ENCODE data around the gene FBXL20. TPM values are rescaled to one million over a fixed set of nuclear protein-coding genes. Genes with fewer than 3 reads are reported as not detected.
A peak's percentile ranks its signal among the peaks of the same experiment; 100 is the strongest.

Gene FBXL20
- total and polyA plus RNA-seq, 10 of the 15 experiments (the other 5 are each of a cell fraction or from before 2014, with no cell fraction given): 1.2 to 8.3 (median 4.4) TPM

GRCh38 chr17:39277110-39277509, 124.3 kb downstream of the FBXL20 start:
- no TSS peak for BruUV-seq (replicated peaks)
- H3K36me3 ChIP-seq (ENCODE audit: control insufficient read depth in 2 of 2, insufficient read depth in 2 of 2, low read length in 1 of 2): no peaks in the 10 kb centered on the region; a peak in 1 of 4 replicates
- no peaks in the 10 kb centered on the region for H3K79me2 ChIP-seq (ENCODE audit: control insufficient read depth, insufficient read depth, low read length)
- TF ChIP-seq SP1 (IDR thresholded peaks at IDR 0.05; ENCODE audit: low read depth, low read length): no peak
- no peak for TF ChIP-seq E2F4 (IDR thresholded peaks at IDR 0.05; ENCODE audit: low read depth, low read length)
- no peak for TF ChIP-seq IKZF2 (IDR thresholded peaks at IDR 0.05)
- TF ChIP-seq SREBF2 (IDR thresholded peaks at IDR 0.05; ENCODE audit: low read length): no peak
- TF ChIP-seq JUNB (IDR thresholded peaks at IDR 0.05): no peak
- no peak for TF ChIP-seq TCF3 (IDR thresholded peaks at IDR 0.05; ENCODE audit: borderline replicate concordance, insufficient read depth, low read depth, low read length)
- no peak for TF ChIP-seq SIX5 (IDR thresholded peaks at IDR 0.05; ENCODE audit: low read depth, low read length, severe bottlenecking)
- TF ChIP-seq CREM (IDR thresholded peaks at IDR 0.05; ENCODE audit: low read depth): no peak
- TF ChIP-seq USF2 (IDR thresholded peaks at IDR 0.05; ENCODE audit: borderline replicate concordance, low read depth, low read length): no peak
- TF ChIP-seq JUND (IDR thresholded peaks at IDR 0.05; ENCODE audit: low read depth, low read length): no peak
- no peak for TF ChIP-seq POLR2A (IDR thresholded peaks at IDR 0.05; ENCODE audit: low read depth, low read length)
- TF ChIP-seq ASH2L (IDR thresholded peaks at IDR 0.05; ENCODE audit: borderline replicate concordance, low read depth): no peak
- no peak for TF ChIP-seq ZNF217 (IDR thresholded peaks at IDR 0.05)
- no peak for TF ChIP-seq TBL1XR1 (IDR thresholded peaks at IDR 0.05; ENCODE audit: low read depth, low read length)
- no peak for TF ChIP-seq MEF2A (IDR thresholded peaks at IDR 0.05; ENCODE audit: insufficient read depth, low read depth, low read length)
- peak overlapping the region; percentile 41 for H2AFZ ChIP-seq (ENCODE audit: control insufficient read depth, low read depth, low read length)
- H3K4me2 ChIP-seq (ENCODE audit: control insufficient read depth, insufficient read depth): no peak overlapping the region
- FAIRE-seq (no peak), DNase-seq (ENCODE audit: low read depth, low spot score) (peak; percentile 12), ATAC-seq (peak; percentile 71)
- H3K27ac ChIP-seq (ENCODE audit: control insufficient read depth, insufficient read depth): no peak overlapping the region
- H3K4me1 ChIP-seq (ENCODE audit: control insufficient read depth, insufficient read depth, low read length): no peaks in the 10 kb centered on the region
- CTCF ChIA-PET: interaction anchor here (1.8 kb wide), 1 partner anchor 32 kb away, joined by 5 read pairs; no protein-coding TSS in a partner anchor
- no peak overlapping the region for H3K4me3 ChIP-seq
- RAD21 ChIA-PET (ENCODE audit: unreplicated experiment): no interaction called here
- POLR2A ChIA-PET: interaction anchor here (0.6 kb wide), 1 partner anchor 789 kb away, joined by 3 read pairs; no protein-coding TSS in a partner anchor
- H4K20me1 ChIP-seq (ENCODE audit: control insufficient read depth, insufficient read depth): no peaks in the 10 kb centered on the region
- no peaks in the 10 kb centered on the region for H3K27me3 ChIP-seq (replicated peaks in 1 of 2; ENCODE audit: control insufficient read depth in 2 of 2, insufficient read depth in 2 of 2, low read length in 1 of 2)
- SMC1A ChIA-PET (ENCODE audit: uncharacterized antibody, unreplicated experiment): no interaction called here
- no peak overlapping the region for H3K9ac ChIP-seq (ENCODE audit: control insufficient read depth, insufficient read depth, low read length)
- in situ Hi-C loops (cut with MboI) (no loop called here), intact Hi-C loops (cut with micrococcal nuclease; ENCODE audit: unreplicated experiment) (no loop called here)
- 52% methylated on average over 6 of the region's 6 CpGs for WGBS (ENCODE audit: insufficient coverage, insufficient replicate concordance, low lambda C conversion rate, missing lambda C conversion rate)
- no peaks in the 10 kb centered on the region for H3K9me3 ChIP-seq (replicated peaks; ENCODE audit: control insufficient read depth, insufficient read depth, low read length)

Measured in GM12878 (cell line).